Activated naive CD4-positive, alpha-beta T cell treated with anti-CD3 and anti-CD28 coated beads, Interleukin-2, amount 50 U/mL, for 24 hours (primary cell): ENCODE measurements around the gene FCN2.

Experiments used
- H3K27ac Mint-ChIP-seq: one replicate; pipeline ENCODE4 v1.8.0; 2021; ENCODE audit warnings: mild to moderate bottlenecking, mixed read lengths
- H3K27me3 Mint-ChIP-seq: one replicate; pipeline ENCODE4 v1.8.0; 2021; ENCODE audit warnings: mixed read lengths
- H3K36me3 Mint-ChIP-seq: one replicate; pipeline ENCODE4 v1.8.0; 2021; ENCODE audit warnings: mixed read lengths
- H3K4me1 Mint-ChIP-seq: one replicate; pipeline ENCODE4 v1.8.0; 2021; ENCODE audit warnings: mixed read lengths
- H3K4me3 Mint-ChIP-seq: one replicate; pipeline ENCODE4 v1.8.0; 2021; ENCODE audit warnings: mild to moderate bottlenecking, mixed read lengths
- H3K9me3 Mint-ChIP-seq: one replicate; pipeline ENCODE4 v1.8.0; 2021; ENCODE audit warnings: mixed read lengths

Gene FCN2

DNA sequence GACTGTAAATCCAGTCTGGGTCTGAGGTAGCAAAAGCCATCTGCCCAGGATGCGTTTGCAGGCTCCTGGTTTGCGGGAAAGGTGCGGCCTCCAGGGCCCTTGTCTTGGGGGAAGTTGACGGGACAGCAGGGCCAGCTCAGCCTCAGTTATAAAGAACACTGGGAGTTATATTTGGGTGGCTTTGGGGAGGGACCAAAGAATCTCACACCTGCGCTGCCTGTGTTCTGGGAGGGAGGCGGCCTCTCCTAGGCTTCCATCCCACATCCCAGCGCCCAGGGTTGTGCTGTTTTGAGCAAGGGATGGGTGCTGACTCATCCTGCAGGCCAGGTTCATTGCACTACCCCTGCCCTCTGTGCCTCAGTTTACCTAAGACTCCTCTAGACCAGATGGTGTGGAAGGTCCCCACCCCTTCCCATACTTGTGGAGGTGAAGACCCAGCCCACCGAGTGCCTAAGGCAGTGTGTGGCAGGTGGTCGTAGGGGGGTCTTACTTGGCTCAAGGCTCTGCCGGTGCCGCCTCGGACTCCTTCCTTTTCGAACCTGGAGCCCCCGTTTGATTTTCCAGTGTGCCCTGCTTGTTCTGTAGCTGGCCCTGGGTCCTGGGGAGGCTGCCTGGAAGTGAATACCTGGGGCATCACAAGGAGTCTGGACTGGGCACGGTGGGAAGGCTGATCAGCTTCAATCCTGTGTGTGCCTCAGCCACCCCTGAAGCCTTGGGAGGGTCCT, 39.3 kb upstream of the FCN2 start:
- Mint-ChIP-seq H3K4me3 (no peak overlapping the region), H3K36me3 (no peaks in the 10 kb centered on the region), H3K4me1 (no peaks in the 10 kb centered on the region), H3K27ac (no peak overlapping the region), H3K9me3 (no peaks in the 10 kb centered on the region), H3K27me3 (no peaks in the 10 kb centered on the region)

DNA sequence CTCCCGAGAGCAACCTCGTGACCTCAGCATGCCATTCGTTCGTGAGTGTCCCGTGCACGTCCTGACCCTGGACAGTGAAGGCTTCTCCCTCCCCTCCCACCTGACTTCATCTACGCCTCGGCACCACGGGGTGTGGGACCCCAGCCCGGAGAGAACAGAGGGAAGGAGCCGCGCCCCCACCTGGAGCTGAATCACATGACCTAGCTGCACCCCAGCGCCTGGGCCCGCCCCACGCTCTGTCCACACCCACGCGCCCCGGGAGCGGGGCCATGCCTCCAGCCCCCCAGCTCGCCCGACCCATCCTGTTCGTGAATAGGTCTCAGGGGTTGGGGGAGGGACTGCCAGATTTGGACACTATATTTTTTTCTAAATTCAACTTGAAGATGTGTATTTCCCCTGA, 38.3 kb upstream of the FCN2 start:
- Mint-ChIP-seq H3K4me3 (no peak overlapping the region), H3K27me3 (no peaks in the 10 kb centered on the region), H3K4me1 (no peaks in the 10 kb centered on the region), H3K27ac (no peak overlapping the region), H3K9me3 (no peaks in the 10 kb centered on the region), H3K36me3 (no peaks in the 10 kb centered on the region)

DNA sequence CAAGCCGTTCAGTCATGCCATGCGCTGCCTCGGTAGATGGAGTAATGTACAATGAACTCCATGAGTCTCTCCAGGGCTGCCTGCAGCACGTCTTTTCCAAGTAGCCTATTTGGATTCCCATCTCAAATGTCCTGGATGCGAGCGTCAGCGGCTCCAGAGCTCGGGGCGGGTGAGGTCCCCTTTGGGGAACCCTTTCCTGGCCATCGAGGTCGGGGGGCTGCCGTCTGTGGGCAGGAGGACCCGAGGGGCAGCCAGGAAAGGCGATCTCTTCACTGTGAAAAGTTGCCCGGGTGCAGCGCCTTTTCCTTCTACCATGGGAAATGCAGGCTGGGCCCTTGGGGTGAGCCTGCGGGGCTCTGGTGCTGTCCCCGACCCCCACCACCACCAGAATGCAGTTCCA, 36.9 kb upstream of the FCN2 start:
- H3K36me3 Mint-ChIP-seq: no peaks in the 10 kb centered on the region
- H3K4me3 Mint-ChIP-seq: no peak overlapping the region
- H3K9me3 Mint-ChIP-seq: no peaks in the 10 kb centered on the region
- no peaks in the 10 kb centered on the region for H3K4me1 Mint-ChIP-seq
- no peaks in the 10 kb centered on the region for H3K27me3 Mint-ChIP-seq
- H3K27ac Mint-ChIP-seq: no peak overlapping the region

DNA sequence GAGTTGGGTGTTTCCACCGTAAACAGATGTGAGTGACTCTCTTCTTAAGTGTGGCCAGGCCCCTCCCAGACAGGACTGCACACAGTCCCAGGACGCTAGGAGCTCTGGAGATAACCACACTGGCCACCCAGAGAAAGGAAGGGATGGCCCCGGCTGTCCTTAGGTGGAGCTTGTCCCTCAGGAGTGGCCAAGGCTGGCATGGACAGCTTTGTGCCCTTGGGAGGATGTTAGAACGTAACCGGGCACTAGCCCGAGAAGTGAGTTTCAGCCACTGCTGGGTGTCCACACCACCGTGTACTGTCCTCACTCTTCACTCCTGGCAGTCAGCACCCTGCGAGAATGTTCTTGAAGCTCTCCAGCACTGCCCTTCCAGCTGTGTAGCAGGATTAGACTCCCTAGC, 35.8 kb upstream of the FCN2 start:
- H3K27ac Mint-ChIP-seq: no peak overlapping the region
- H3K4me1 Mint-ChIP-seq: no peaks in the 10 kb centered on the region
- no peaks in the 10 kb centered on the region for H3K36me3 Mint-ChIP-seq
- H3K27me3 Mint-ChIP-seq: no peaks in the 10 kb centered on the region
- H3K9me3 Mint-ChIP-seq: no peaks in the 10 kb centered on the region
- no peak overlapping the region for H3K4me3 Mint-ChIP-seq

DNA sequence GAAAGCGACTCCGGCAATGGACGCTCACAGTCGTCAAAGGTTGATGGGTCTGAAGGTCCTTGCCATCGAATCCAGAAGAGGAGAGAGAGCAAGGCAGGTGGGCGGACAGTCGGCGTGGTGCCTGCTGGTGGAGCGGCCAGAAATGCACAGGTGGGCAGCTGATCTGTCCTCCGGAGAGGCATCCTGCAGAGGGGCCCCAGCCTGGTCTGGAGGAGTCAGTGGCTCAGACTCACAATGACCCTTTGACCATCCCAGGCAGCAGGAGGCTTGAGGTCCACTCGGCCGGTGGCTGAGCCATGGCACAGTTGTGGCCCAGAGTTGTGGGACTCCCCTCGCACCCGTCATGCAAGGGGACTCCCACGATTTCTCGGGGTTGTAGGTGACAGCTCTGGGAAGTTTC, 34.4 kb upstream of the FCN2 start:
- Mint-ChIP-seq H3K36me3 (no peaks in the 10 kb centered on the region), H3K9me3 (no peaks in the 10 kb centered on the region), H3K4me3 (no peak overlapping the region), H3K27me3 (no peaks in the 10 kb centered on the region), H3K27ac (no peak overlapping the region), H3K4me1 (no peaks in the 10 kb centered on the region)

DNA sequence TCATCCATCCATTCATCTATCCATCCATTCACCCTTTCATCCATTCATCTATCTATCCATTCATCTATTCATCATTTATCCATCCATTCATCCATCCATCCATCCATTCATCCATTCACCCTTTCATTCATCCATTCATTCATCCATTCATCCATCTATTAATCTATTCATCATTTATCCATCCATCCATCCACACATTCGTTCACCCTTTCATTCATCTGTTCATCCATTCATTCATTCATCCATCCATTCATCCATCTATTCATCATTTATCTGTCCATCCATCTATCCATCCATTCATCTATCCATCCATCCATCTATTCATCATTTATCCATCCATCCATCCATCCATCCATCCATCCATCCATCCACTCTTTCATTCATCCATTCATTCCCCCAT, 33.9 kb upstream of the FCN2 start:
- Mint-ChIP-seq H3K27me3 (no peaks in the 10 kb centered on the region), H3K4me3 (no peak overlapping the region), H3K36me3 (no peaks in the 10 kb centered on the region), H3K9me3 (no peaks in the 10 kb centered on the region), H3K27ac (no peak overlapping the region), H3K4me1 (no peaks in the 10 kb centered on the region)

DNA sequence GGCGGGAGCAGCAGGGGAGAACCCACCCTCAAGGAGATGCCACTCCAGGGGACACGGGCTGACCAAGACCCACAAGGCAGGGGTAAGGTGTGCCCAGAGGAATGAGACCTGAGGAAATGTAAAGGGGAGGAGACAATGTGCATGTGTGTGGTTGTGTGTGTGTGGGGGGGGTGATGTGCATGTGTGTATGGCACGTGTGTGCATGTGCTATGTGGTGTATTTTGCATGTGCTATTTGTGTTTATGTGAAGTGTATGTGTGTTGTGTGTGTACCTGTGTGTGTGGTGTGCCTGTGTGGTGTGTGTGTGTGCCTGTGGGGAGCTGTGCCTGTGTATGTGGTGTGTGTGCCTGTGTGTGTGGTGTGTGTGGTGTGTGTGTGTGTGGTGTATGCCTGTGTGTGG, 33.5 kb upstream of the FCN2 start:
- no peaks in the 10 kb centered on the region for H3K36me3 Mint-ChIP-seq
- no peaks in the 10 kb centered on the region for H3K27me3 Mint-ChIP-seq
- no peaks in the 10 kb centered on the region for H3K9me3 Mint-ChIP-seq
- no peaks in the 10 kb centered on the region for H3K4me1 Mint-ChIP-seq
- H3K4me3 Mint-ChIP-seq: no peak overlapping the region
- H3K27ac Mint-ChIP-seq: no peak overlapping the region

DNA sequence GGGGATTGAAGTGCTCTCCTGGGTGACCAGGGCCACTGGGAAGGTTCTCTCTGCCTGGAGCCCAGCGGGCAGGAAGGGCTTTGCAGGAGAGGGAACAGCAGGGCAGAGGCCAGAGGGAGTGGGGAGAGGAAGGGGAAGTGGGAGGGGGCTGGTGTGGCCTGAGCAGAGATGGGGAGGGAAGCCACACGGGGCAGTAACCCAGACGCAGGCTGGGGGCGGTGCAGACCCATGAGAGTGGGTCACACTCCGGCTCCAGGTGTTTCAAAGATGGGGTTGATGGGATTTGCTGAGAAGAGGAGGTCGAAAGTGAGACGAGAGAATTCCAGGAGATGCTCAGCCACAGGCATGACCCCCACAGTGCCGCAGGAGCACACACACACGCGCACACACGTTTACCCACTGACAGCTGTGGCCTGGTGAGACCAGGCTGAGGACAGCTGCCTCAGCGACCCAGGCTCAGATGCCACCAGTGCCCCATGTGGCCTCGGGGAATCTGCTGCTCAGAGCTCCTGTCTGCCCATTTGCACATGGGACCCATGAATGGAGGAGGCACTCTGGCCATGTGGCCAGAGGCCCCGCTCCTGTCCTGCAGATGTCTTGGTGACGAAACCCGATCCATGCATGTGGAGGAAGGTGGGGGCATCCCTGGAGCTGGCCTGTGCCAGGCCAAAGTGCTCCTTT, 32.7 kb upstream of the FCN2 start:
- Mint-ChIP-seq H3K27ac (no peak overlapping the region), H3K4me3 (no peak overlapping the region), H3K4me1 (no peaks in the 10 kb centered on the region), H3K9me3 (no peaks in the 10 kb centered on the region), H3K27me3 (no peaks in the 10 kb centered on the region), H3K36me3 (no peaks in the 10 kb centered on the region)

DNA sequence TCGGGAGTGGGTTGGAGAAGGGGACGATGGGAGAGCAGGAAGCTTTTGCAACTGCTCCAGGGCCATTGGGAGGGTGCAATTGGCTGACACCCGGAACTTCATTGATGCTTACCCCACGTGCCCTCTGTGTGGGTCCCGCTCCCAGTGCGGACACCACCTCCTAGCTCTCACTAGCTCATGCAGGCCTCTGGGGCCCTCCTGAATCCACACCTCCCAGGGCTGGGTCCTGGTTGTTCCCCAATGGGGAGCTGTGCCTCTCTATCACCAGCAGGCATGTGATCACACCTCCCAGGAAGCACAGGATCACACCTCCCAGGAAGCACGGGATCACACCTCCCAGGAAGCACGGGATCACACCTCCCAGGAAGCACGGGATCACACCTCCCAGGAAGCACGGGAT, 32.1 kb upstream of the FCN2 start:
- H3K9me3 Mint-ChIP-seq: no peaks in the 10 kb centered on the region
- no peak overlapping the region for H3K4me3 Mint-ChIP-seq
- no peak overlapping the region for H3K27ac Mint-ChIP-seq
- H3K4me1 Mint-ChIP-seq: no peaks in the 10 kb centered on the region
- H3K27me3 Mint-ChIP-seq: no peaks in the 10 kb centered on the region
- no peaks in the 10 kb centered on the region for H3K36me3 Mint-ChIP-seq

DNA sequence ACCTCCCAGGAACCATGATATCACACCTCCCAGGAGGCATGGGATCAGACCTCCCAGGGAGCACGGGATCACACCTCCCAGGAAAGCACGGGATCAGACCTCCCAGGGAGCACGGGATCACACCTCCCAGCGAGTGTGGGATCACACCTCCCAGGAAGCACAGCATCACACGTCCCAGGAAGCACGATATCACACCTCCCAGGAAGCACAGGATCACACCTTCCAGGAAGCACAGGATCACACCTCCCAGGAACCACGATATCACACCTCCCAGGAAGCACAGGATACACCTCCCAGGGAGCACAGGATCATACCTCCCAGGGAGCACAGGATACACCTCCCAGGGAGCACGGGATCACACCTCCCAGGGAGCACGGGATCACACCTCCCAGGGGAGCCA, 30.0 kb upstream of the FCN2 start:
- peaks cover 2% of the 10 kb centered on the region for H3K27me3 Mint-ChIP-seq
- no peaks in the 10 kb centered on the region for H3K36me3 Mint-ChIP-seq
- no peak overlapping the region for H3K4me3 Mint-ChIP-seq

DNA sequence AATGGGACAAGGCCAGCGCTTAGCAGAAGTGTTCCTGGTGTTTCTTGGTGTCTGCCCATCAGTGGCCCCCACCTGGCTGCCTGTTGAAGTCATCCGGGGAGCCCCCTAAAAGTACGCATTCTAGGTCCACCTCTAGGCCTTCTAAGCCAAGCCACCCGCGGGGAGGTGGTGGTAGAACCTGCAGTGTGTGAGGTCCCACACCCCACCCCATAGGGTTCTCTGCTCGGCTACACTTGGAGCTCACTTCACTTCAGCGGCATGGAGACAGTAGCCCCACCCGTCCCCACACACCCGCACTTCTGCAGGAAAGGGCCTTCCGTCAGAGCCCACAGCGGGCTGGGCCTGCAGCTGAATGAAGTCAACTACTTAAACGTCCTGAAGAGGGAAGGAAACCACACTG, 29.6 kb upstream of the FCN2 start:
- no peak overlapping the region for H3K27ac Mint-ChIP-seq
- no peaks in the 10 kb centered on the region for H3K9me3 Mint-ChIP-seq
- no peak overlapping the region for H3K4me3 Mint-ChIP-seq
- no peaks in the 10 kb centered on the region for H3K4me1 Mint-ChIP-seq
- H3K27me3 Mint-ChIP-seq: peaks cover 5% of the 10 kb centered on the region
- no peaks in the 10 kb centered on the region for H3K36me3 Mint-ChIP-seq

More for the DNA sequence above, 30.0 kb upstream of the FCN2 start:
- Mint-ChIP-seq H3K9me3 (no peaks in the 10 kb centered on the region), H3K4me1 (no peaks in the 10 kb centered on the region), H3K27ac (no peak overlapping the region)

DNA sequence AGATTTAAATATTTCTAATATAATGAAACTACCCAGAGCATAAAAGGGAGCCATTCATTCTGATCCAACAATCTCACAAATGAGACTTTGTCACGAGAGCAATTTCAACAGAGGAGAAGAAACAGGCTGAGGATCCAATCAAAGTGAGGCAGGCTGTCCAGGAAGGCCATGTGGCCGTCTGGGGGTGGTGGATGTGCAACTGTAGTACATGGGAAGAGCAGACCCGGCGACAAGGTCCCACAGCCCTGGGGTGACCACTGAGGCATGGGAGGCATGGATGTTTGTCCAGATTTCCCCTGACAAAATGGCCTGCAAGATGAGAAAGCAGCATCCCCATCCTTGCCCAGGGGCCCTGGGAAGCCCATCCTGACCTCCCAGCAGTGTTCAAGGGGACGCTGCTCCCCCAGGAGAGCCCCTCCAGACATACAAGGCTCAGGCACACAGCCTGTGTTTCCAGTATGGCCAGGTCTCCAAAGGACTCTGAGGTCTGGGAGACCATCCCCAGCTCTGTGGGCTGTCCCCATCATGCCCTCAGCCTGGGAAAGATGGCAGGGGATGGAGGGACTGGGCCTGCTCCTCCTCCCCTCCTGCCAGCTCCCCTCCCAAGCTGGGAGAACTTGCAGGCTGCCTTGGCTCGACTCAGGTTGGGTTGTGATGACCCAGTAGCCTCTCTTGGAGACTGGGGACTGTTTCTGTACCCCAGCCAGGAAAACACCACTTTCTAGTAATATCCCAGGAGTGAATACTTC, 27.5 kb upstream of the FCN2 start:
- no peaks in the 10 kb centered on the region for H3K4me1 Mint-ChIP-seq
- H3K27me3 Mint-ChIP-seq: peaks cover 10% of the 10 kb centered on the region
- no peak overlapping the region for H3K27ac Mint-ChIP-seq
- no peaks in the 10 kb centered on the region for H3K36me3 Mint-ChIP-seq
- peaks cover 5% of the 10 kb centered on the region for H3K9me3 Mint-ChIP-seq
- H3K4me3 Mint-ChIP-seq: no peak overlapping the region

DNA sequence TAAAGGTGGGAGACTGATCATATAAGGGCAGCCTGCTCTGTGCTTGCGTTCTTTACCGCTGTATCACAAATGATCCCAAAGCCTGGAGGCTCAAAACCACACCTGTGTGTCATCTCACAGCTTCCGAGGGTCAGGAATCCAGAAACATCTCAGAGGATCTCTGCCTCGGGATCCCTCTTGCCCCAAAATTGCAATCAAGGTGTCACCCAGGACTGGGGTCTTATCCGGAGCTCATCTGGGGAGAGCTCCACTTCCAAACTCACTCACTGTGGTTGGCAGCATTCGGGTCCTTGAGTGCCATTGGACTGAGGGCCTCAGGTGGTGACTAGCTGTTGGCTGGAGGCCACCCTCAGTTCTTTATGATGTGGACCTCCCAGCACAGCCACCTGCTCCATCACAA, 26.7 kb upstream of the FCN2 start:
- no peaks in the 10 kb centered on the region for H3K4me1 Mint-ChIP-seq
- no peak overlapping the region for H3K4me3 Mint-ChIP-seq
- H3K9me3 Mint-ChIP-seq: peaks cover 5% of the 10 kb centered on the region
- peaks cover 13% of the 10 kb centered on the region for H3K27me3 Mint-ChIP-seq
- H3K27ac Mint-ChIP-seq: no peak overlapping the region
- no peaks in the 10 kb centered on the region for H3K36me3 Mint-ChIP-seq

DNA sequence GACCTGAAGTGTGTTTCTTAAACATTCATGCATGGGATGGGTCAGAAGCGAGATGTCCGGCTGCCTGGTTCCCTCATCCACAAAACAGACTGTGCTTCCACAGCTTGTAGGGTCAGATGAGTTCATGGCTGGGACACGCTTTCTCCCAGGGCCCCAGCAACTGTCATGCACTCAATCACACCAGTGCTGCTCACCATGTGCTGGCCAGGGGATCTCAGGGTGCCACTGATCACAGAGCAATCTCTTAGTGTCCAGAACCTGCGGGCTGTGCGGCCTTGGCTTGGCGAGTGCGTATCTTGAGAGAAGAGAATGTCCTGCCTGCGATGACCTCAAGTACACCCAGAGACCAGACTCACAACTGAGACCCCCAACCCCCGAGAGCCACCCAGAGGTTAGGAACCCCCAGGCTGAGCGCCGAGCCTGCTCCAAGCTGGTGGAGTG, 26.0 kb upstream of the FCN2 start:
- no peaks in the 10 kb centered on the region for H3K4me1 Mint-ChIP-seq
- no peak overlapping the region for H3K27ac Mint-ChIP-seq
- H3K27me3 Mint-ChIP-seq: peaks cover 13% of the 10 kb centered on the region
- H3K36me3 Mint-ChIP-seq: no peaks in the 10 kb centered on the region
- peaks cover 5% of the 10 kb centered on the region for H3K9me3 Mint-ChIP-seq
- H3K4me3 Mint-ChIP-seq: no peak overlapping the region

DNA sequence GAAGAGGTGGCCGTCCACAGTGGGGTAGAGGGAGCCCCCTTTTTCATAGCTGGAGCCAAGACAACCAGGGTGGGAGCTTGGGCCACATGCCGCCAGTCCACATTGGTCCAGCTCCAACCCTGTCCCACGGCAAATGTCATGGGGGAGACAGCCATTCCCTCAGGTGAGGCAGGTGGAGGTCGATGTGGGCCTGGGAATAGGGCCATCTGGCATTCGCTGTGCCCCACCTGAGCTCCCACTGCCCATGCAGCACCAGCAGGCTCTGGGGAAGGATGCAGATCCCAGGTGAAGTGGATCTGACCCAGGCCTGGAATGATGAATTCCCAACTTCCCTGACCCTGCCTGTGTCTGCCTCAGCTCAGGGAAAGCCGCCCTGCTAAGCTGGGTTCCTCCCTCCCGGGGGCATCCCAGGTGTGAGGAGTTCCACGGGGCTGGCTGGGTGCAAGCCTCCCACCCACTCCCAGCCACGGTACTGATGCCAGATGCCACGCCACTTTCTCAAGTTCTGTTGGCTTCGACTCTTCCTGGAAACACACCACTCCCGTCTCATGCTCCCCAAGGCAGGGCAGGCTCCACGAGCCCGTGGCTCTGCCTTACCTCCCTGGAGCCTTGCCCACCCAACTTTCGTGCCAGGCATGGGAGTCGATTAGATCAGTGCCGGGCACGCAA, 25.2 kb upstream of the FCN2 start:
- Mint-ChIP-seq H3K27ac (no peak overlapping the region), H3K36me3 (no peaks in the 10 kb centered on the region), H3K27me3 (peaks cover 13% of the 10 kb centered on the region), H3K9me3 (peaks cover 5% of the 10 kb centered on the region), H3K4me3 (no peak overlapping the region), H3K4me1 (no peaks in the 10 kb centered on the region)

DNA sequence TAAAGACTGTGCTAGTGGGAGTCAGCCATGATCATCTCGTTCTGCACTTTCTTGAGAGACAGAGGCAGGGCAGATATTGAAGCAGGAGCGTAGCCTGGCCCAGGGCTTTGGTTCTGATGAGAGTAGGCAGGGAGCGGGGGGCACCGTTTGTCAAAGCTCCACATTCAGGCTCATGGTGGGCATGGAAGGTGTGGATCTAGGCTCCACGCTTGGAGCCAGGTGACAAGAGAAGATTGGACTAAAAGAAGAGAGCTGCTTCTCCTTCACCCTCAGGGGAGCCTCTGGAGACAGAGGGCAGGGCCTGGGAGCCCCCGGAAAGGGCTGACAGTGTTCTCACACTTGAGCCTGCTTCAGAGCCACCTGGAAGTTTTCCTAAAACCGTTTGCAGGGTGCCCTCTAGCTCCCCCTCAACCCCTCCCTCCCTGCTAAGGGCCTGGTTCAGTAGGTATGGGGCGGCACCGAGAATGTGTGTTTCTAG, 24.7 kb upstream of the FCN2 start:
- Mint-ChIP-seq H3K4me1 (no peaks in the 10 kb centered on the region), H3K27ac (peak overlapping the region; percentile 62), H3K9me3 (peaks cover 5% of the 10 kb centered on the region), H3K4me3 (no peak overlapping the region), H3K36me3 (no peaks in the 10 kb centered on the region), H3K27me3 (peaks cover 13% of the 10 kb centered on the region)
